HG03064 (cell line): ENCODE data around the gene ARHGEF18.
"Not testable (repeated sequence)": the region's sequence is repeated elsewhere in the genome, so short reads cannot be mapped to it uniquely, and the experiment has no call there.

ENCODE experiments used
- ATAC-seq: cut with Tn5 transposase; IDR thresholded peaks from one replicate; pipeline ENCODE4 v1.9.1; 2021; ENCODE audit warnings: low read depth; ENCODE audit not compliant: unreplicated experiment

ARHGEF18 gene

DNA sequence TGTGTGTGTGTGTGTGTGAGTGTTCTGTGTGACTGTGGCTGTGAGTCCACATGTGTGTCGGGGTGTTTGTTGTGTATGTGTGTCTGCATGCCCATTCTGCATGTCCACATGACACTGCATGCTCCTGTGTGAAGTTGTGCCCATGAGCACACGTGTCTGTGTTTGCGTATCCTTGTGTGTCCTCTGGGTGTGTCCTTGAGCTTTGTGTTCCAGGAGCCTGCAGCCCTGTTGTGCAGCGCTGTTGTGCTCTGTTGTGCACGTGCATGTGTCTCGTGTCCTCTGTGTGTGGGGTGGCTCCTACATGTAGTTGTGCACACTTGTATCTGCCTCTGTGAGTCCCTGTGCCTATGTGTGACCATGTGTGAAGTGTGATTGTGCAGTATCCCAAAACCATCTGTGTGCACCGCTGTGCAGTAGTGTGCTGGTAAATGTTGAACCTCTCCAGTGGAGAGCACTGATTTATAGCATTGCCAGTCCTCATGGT, 2.2 kb upstream of the ARHGEF18 start:
- no peak for ATAC-seq

- ATAC-seq = not testable (repeated sequence)
These were observed 1.7 kb upstream of the ARHGEF18 start for GRCh38 chr19:7346997-7347396.

DNA sequence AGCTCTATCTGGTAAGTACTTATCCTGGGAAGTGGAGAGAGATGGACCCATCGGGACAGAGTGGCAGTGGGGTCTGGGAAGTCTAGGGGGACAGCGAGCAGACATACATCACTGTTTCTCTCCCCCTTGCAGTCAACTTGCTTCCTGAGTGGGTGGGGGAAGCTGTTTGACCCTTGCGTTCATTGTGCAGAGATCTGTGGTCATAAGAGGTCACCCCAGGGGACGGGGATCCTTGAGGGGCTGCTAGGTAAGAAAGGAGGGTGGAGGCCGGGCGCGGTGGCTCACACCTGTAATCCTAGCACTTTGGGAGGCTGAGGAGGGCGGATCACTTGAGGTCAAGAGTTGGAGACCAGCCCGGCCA, 474 bp downstream of the ARHGEF18 start:
- no peak for ATAC-seq

GRCh38 chr19:7349961-7350711, 1.4 kb downstream of the ARHGEF18 start:
- ATAC-seq = no peak

GRCh38 chr19:7351861-7352260, 3.1 kb downstream of the ARHGEF18 start:
- ATAC-seq = no peak

DNA sequence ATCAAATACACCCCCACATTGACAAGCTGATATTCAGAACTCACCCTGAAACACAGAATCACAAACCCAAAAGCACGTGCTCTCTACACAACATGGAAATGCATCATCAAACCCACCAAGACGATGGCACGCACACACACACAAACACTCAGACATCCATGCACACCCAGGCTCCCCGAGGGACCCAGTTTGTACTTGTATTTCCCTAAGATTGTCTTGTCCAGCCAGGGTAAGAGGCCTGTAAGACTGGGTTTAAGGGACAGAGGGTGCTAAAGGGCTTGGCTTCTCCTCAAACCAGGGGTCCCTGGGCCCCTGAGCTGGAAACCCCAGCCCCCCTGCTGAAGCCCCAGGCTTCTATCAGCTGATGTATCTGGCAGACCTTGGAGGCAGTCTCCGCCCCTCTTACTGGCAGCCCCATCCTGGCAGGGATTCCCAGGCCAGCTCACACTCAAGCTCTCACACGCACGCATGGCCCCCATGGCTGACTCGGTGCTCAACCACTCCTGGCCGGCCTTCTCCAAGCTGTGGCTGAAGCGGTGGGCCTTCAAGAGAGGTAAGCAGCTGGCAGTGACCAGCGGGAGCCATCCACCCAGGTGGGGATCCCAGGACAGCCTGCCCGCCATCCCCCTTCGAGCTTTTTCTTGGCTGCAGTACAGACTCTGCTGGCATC, 6.5 kb downstream of the ARHGEF18 start:
- no peak for ATAC-seq

GRCh38 chr19:7355871-7356270, 7.1 kb downstream of the ARHGEF18 start:
- no peak for ATAC-seq

GRCh38 chr19:7356899-7357627, 8.3 kb downstream of the ARHGEF18 start:
- no peak for ATAC-seq

GRCh38 chr19:7358102-7358597, 9.4 kb downstream of the ARHGEF18 start:
- ATAC-seq = no peak

DNA sequence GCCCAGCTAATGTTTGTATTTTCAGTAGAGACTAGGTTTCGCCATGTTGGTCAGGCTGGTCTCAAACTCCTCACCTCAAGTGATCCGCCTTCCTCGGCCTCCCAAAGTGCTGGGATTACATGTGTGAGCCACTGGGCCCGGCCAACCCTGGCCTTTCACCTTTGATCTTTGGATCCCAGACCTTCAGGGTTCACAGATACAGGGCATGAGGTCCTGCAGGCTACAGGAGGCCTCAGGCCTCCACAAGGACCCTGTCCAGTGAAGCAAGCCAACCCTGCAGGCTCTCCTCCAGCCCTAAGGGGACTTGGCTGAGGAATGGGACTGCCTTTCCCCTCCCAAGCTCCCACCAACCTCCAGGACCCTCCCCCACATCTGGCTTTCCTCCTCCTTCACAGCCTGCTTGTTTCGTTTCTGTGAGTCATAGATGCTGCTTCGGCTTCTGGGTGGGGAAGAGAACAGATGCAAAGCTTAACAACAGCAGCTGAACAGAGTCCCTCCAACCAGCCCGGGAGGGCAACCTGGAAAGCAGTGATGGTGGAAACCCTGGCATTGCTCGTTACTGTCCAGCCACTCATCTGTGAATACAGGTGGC, 11.8 kb downstream of the ARHGEF18 start:
- ATAC-seq = no peak

- ATAC-seq = no peak
These were observed 14.5 kb downstream of the ARHGEF18 start for GRCh38 chr19:7363225-7363624.

DNA sequence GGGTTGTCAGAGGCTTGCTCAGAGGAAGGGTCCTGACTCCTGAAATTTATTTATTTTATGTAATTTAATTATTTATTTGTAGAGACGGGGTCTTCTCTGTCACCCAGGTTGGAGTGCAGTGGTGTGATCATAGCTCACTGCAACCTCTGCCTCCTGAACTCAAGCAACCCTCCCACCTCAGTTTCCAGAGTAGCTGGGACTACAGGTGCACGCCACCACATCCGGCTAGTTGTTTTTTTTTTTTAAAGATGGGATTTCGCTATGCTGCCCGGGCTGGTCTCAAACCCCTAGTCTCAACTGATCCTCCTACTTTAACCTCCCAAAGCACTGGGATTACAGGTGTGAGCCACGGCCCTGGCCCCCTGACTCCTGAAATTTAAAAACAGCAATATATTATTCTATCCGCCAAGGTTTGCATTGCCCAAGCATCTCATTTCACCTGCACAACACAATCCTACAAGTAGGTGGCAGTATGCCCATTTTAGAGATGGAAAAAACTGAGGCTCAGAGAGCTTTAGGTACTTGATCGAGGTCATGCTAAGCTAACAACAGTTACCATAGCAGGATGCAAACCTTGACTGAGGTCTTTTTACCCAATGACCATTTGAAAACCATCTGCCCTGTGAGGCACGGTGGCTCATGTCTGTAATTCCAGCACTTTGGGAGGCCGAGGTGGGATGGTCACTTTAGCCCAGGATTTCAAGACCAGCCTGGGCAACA, 18.1 kb downstream of the ARHGEF18 start:
- no peak for ATAC-seq

DNA sequence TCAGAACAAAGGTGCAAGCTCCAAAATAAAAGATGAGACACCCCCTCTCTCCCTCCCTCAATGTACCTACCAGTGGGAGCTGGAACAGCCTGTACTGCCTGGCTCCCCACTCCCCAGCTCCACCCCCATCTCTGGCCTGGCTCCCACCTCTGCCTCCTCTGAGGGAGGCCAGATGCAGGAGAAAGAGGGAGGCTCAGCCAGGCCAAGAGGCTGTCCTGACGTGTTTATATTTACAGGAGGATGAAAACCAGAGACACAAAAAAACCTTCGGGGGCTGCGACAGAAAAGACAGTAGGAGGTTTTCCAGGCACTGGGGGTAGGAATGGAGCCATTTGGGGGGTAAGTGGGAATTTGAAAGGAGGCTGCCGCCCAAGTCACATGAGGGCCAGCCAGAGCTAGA, 19.7 kb downstream of the ARHGEF18 start:
- ATAC-seq = no peak

DNA sequence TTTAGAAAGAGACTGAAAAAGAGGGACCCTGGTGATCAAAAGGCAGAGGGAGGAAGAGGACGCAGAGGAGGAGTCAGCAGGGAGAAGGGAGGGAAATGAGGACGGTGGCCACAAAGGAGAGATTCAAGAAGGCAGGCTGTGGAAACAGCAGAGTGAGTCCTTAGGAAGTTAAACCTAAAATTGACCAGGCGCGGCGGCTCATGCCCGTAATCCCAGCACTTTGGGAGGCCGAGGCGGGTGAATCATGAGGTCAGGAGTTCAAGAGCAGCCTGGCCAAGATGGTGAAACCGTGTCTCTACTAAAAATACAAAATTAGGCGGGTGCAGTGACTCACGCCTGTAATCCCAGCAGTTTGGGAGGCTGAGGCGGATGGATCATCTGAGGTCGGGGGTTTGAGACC, 20.1 kb downstream of the ARHGEF18 start:
- not testable (repeated sequence) for ATAC-seq

GRCh38 chr19:7370546-7370945, 21.8 kb downstream of the ARHGEF18 start:
- no peak for ATAC-seq

GRCh38 chr19:7371001-7371400, 22.3 kb downstream of the ARHGEF18 start:
- ATAC-seq = no peak

DNA sequence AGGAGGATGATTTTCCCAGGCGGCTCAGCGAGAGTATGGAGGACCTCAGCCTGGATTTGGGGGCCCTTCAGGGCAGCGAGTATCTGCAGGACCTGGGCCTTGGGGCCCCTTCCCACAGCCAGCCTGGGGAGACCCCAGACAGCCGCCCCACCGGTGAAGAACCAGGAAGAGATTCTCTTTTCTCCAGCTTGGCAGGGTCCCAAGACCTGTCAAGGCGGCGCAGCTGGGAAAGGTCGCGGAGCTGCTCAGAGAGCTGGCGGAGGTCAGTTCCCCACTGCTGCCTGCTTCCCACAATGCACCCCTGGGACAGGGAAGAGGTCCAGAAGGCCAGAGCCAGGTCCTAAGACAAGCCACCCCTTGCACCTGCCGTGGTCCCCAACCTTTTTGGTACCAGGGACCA, 24.1 kb downstream of the ARHGEF18 start:
- ATAC-seq = no peak

DNA sequence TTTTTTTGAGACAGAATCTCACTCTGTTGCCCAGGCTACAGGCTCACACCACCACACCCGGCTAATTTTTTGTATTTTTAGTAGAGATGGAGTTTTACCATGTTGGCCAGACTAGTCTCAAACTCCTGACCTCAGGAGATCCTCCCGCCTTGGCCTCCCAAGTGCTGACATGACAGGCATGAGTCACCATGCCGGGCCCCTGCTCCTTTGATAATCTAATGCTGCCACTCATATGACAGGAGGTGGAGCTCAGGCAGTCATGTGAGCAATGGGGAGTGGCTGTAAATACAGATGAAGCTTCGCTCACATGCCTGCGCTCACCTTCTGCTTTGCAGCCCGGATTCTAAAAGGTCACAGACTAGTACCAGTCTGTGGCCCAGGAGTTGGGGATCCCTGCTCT, 25.1 kb downstream of the ARHGEF18 start:
- no peak for ATAC-seq

GRCh38 chr19:7376151-7376852, 27.6 kb downstream of the ARHGEF18 start:
- no peak for ATAC-seq

DNA sequence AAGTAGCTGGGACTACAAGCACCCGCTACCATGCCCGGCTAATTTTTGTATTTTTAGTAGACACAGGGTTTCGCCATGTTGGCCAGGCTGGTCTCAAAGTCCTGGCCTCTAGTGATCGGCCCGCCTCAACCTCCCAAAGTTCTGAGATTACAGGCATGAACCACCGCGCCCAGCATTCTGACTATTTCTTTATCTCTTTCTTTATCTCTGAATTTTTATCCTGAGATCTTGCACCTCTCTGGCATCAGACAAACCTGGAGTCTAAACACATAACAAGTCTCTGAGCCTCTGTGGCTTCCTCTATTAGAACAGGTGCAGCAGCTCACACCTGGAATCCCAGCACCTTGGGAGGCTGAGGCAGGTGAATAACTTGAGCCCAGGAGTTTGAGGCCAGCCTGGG, 28.5 kb downstream of the ARHGEF18 start:
- ATAC-seq = no peak
